Myocyte (in vitro differentiated cells): Measurements from ENCODE around the gene GABPB2. TPM values are rescaled to one million over a fixed set of nuclear protein-coding genes. Genes with fewer than 3 reads are reported as not detected.

Experiments used
- DNase-seq: peaks from one replicate; pipeline ENCODE4 v3.0.0-alpha.2; 2012; ENCODE audit warnings: low read depth
- total RNA-seq: library from RNA; depleted of rRNA; stranded (reverse); fragments of >200 nt; gene quantifications from 2 replicates; pipeline ENCODE4 v1.2.3, GENCODE V29; 2014

The GABPB2 gene
- total RNA-seq, 1 donor from 2014 or later = 4.3 TPM

DNA sequence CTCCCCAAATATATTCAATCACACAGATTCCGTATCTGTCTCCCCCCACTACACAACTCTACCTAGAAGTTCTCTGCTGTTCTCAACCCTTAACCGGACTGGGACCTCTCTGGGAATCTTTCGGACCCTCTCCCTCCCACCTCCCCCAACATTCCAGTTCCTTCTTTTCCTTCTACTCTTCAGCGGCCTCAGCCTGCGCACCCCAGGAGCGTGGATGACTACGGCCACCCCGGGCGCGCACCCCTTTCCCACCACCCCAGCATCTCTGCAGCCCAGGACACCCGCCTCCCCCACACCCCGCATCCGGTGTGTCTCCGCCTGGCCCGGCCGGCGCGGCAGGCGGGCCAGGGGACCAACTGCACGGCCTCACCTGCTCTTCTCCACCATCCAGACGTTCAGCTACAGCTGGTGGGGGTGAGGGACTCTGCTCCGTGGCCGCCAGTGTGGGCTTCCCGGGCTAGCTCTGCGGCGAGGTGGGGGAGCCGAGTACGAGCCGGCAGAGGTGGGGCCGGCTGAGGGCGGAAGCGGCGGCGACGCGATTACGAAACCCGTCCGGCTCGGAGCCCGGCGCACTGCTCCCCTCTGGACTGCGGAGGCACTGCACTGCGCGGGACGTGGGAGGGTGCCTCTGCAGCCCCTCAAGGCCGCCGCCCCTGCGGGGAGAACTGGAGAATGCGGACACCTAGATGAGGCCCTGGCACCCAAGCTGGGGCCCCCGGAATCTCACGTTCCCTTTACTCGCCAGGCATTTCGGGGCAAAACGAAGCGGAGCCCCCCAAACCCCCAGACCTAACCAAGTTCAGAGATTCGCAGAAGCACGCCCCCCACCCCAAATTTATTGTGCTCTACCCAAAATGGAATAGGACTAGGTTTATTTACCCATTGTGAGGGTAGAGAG lies 11.2 kb upstream of the GABPB2 start, which contains the start of gene CDC42SE1:
TSS of gene CDC42SE1 (minus strand) at position 514 of the 898 bp plus-strand sequence. CDS start 3,892 bp downstream, outside the sequence.
- peak; percentile 89 for DNase-seq

DNA sequence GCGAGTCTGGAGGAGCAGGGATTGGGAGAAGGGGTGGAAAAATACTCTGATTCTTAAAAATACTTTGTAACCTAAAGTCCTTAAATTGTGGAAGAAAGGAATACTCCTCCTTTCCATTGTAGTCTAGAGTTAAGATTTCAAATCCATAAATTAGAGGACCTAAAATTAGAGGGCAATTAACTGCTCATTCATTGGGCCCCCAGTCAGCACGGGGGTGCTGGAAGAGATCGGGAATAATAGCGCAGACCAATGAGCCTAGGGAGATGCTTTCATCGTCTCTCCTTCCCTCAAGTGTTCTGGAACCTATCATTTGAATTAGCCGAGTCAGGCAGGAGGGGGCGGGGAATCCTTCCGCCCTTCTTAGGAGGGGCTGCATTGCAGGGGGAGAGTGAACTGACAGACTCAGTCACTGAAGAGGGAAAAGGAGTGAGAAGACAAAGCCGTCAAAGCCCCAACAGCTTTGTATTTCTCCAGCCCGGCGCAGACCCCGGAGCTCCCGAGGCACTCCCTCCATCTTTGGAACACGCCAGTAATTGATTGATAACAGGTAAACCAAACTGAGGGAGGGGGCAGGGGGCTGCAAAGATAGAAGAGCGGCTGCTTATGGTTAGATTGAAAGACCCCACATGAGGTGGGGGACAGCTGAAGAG lies 10.4 kb upstream of the GABPB2 start, which contains the start of gene MLLT11:
TSS of gene MLLT11 (plus strand) at position 391 of the 650 bp plus-strand sequence. CDS start 6,828 bp downstream, outside the sequence.
- DNase-seq = peak; percentile 86

DNA sequence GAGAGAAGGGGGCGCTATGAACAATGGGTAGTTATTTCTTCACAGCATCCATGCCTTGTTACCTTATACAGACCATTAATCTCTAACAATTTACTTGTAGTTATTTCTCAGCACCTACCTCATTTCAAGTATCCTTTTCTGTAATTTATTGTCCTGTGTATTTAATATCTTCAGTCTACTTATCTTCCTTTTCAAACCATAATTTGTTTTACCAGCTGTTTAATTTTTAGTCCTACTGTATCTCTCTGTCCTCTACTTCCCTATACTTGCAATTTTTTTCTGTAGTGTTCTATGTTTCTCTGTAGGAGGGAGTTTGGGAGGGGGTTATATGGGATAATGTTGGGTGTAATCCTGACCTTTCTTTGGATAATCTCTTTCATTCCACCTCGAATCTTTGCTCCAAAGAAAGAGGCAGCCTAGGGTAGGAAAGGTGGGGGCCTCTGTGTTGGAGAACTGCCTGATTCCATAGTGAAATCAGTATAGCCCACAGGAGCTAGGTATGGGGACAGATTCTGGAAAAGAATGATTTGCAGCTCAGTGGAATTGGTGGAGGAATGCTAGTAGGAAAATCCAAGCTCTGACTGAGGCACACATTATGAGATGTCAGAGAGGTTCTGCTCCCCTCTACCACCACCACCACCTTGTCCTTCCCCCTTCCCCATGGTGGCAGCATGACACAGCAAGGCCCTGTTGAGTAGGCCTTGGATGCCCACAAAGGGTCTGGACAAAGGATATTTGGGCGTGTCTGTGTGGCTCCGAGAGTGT lies 9.7 kb upstream of the GABPB2 start:
- DNase-seq = peak; percentile 59

DNA sequence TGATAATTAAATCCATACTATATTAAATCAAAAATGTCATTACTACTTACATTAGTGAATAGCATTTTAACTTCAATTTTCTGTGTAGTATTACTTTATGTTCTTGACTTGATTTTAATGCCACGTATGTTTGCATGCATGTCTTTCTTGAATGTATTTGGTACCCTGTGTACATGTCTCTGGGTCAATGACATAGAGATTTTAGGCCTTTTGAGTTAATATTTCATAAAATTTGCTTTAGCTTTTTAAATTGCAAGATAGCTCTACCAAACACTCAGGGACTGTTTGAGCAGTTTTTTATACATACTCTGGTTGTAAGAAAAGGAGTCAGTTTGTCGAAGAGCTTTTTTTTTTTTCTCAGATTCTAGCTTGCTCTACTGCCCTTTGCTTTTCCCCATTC lies 8.9 kb upstream of the GABPB2 start:
- no peak for DNase-seq

DNA sequence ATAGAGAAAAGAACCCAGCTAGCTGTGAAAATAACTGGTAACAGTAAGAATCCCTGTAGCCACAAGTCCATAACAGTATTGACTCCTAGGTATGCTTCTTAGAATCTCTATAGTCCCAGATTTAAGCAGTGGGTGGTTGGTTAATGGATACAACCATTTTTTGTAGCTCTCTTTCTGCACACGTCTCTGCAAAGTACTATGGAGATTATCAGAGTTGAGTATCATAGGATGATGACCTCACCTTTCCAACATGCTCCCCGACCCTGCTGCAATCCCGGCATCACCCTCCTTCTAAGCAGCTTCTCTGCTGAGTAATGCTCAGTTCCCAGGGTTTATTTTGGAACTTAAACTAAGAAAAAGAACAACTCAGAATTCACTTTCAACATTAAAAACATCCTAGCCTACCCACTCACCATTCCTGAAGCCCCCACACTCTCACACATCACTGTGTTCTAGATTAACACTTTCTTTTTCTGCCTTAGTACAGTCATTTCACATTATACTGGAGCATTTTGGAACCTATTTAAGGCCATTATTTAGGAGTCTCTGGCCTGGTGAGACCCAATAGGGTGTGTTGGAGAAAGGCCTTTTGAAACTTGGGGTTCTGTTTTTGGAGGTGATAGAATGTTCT lies 7.7 kb upstream of the GABPB2 start:
- peak; percentile 74 for DNase-seq

DNA sequence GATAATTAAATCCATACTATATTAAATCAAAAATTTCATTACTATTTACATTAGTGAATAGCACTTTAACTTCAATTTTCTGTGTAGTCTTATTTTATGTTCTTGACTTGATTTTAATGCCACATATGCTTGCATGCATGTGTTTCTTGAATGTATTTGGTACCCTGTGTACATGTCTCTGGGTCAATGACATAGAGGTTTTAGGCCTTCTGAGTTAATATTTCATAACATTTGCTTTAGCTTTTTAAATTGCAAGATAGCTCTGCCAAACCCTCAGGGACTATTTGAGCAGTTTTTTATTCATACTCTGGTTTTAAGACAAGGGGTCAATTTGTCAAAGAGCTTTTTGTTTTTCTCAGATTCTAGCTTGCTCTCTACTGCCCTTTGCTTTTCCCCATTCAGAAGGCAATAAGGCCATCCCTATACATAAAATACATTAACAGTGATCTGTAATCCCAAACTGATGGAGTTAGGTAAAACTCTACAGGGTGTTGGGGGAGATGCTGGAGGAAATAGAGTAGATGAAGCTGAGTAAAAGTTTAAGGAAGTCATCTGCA lies 5.4 kb upstream of the GABPB2 start:
- no peak for DNase-seq

DNA sequence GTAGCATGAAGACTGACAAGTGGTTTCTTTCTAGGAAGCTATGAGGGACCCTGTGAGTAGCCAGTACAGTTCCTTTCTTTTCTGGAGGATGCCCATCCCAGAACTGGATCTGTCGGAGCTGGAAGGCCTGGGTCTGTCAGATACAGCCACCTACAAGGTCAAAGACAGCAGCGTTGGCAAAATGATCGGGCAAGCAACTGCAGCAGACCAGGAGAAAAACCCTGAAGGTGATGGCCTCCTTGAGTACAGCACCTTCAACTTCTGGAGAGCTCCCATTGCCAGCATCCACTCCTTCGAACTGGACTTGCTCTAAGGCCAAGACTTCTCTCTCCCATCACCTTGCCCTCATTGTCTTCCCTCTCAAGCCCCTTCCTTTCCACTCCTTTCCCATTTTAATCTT lies 3.4 kb upstream of the GABPB2 start:
- DNase-seq = no peak

DNA sequence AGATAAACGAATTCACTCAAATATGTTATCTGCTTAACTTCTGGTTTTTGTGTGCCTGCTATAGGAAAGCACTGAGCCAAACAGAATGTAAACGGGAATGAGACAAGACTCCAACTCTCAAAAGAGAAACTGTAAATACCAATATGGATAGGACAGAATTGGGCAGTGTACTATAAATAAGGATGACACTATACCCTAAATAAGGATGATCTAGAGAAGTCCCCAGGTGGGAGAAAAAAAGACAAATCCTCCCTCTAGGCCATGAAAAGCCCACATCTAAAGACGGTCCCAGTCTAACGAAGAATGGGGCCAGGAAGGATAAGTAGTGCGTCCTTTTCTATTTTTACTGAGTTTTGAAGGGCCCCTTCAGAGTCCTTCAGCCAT lies 1.5 kb upstream of the GABPB2 start:
- DNase-seq = peak; percentile 19

DNA sequence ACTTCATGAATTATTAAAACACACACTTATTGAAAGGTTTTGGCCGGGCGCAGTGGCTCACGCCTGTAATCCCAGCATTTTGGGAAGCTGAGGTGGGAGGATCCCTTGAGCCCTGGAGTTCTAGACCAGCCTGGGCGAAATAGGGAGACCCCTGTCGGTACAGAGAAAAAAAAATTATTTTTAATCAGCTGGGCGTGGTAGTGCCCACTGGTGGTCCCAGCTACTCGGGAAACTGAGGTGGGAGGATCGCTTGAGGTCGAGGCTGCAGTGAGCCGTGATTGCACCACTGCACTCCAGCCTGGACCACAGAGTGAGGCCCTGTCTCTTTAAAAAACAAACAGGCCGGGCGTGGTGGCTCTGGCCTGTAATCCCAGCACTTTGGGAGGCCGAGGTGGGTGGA lies 1.7 kb downstream of the GABPB2 start:
- DNase-seq = no peak

DNA sequence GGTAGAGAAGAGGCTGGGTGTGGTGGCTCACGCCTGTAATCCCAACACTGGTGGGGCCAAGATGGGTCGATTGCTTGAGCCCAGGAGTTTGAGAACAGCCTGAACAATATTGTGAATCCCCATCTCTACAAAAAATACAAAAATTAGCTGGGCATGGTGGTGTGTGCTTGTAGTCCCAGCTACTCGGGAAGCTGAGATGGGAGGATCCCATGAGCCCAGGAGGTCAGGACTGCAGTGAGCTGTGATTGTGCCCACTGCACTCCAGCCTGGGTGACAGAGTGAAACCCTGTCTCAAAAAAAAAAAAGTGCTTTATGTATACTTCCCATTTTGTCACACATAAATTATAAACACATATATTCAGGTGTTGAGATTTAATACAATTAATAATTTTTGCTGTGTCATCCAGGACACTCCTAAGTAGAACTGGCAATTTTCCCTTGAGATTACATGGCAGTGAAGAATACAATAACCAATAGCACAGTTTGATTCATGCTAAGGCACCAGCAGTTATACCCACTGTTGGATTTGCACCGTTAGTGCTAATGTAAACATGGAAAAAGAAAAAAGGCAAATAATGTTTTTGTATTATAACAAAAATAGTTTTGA lies 15.5 kb downstream of the GABPB2 start:
- no peak for DNase-seq

DNA sequence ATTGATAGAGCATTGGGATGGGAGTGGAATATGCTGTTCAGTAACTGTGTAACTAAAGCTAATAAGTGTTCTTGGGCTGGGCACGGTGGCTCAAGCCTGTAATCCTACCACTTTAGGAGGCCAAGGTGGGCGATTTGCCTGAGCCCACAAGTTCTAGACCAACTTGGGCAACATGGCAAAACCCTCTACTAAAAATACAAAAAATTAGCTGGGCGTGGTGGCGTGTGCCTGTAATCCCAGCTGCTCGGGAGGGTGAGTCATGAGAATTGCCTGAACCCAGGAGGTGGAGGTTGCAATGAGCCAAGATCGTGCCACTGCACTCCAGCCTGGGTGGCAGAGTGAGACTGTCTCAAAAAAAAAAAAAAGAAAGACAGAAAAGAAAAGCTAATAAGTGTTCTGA lies 26.9 kb downstream of the GABPB2 start:
- DNase-seq = peak; percentile 51

DNA sequence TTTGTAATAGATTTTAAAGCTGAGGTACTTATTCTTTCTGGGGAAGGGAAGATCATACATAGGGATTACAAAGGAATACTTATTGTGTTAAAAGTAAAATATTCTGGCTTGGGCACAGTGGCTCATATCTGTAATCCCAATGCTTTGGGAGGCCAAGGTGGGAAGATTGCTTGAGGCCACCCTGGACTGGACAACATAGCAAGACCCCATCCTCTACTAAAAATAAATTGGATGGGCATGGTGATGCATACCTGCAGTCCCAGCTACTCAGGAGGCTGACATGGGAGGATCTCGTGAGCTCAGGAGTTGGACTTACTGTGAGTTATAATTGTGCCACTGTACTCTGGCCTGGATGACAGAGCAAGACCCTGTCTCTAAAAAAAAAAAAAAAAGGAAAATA lies 27.6 kb downstream of the GABPB2 start:
- no peak for DNase-seq

DNA sequence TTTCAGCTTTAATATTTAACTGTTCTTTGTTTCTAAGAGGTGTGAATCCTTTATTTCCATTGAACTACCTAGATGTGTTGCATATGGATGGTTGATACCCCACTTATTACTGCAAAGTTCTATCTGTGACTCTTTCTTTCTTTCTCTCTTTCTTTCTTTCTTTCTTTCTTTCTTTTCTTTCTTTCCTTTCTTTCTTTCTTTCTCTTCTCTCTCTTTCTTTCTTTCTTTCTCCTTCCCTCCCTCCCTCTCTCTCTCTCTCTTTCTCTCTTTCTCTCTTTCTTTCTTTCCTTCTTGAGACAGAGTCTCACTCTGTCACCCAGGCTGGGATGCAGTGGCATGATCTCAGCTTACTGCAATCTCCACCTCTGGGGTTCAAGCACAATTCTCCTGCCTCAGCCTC lies 34.1 kb downstream of the GABPB2 start:
- DNase-seq = no peak

DNA sequence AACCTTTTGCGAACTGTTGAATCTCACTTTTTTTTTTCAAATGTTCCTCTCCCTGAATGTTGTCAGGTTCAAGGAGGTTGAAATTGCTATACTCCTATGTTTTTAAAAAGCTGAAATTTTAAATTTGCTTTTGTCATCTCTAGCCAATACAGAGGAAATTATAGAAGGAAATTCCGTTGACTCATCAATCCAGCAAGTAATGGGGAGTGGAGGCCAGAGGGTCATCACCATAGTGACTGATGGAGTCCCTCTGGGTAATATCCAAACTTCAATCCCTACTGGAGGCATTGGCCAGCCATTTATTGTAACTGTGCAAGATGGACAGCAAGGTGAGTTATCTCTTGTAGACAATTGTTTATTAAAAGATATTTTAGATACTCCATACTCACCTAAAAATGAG lies 36.3 kb downstream of the GABPB2 start:
- no peak for DNase-seq

DNA sequence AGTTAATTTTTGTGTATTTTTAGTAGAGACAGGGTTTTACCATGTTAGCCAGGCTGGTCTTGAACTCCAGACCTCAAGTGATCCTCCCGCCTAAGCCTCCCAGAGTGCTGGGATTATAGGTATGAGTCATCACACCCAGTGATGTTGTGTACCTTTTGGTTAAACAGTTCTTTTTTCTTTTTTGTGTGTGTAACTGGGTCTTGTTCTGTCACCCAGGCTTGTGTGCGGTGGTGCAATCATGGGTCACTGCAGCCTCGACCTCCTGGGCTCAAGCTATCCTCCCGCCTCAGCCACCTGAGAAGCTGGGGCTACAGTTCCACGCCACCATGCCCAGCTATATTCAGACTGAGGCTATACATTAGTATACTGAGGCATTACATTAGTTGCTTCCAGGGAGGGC lies 37.8 kb downstream of the GABPB2 start:
- DNase-seq = no peak

DNA sequence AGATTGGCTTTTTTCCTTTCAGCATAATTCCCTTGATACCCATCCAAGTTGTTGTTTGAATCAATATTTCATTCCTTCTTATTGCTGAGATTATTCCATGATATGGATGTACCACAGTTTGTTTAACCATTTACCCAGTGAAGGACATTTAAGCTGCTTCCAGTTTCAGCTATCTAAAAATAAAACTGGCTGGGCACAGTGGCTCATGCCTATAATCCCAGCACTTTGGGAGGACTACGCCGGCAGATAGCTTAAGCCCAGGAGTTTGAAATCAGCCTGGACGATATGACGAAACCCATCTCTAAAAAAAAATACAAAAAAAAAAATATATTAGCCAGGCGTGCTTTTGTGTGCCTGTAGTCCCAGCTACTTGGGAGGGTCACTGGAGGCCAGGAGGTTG lies 43.3 kb downstream of the GABPB2 start:
- no peak for DNase-seq

DNA sequence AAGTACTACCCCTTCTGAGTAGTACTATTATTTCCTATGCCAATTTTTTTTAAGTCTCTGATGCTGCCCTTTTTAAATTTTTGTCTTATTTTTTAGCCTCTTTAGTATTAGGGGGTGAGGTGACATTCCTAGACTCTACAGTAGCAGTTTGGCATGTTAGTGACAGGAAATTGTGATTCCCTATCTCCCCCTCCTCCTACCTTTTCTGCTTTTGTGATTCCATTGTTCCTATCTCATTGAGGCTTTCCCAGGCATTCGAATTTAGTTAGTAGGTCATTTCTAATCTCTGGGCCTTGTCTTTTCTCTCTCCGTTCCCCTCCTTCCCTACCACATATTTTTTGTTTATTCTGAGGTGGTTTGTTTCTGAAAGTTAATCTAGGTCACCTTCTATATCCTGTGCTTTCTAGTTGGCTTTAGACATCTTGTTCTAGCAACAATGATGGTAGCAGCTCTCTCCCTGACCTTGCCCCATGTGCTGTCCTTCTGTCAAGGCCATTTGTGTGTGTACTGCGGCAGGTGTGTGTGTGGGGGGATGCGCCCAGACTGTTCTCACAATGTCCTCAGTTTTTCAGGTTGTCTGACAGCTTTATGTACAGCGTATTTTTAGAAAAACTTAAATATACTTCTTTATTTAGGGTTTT lies 54.3 kb downstream of the GABPB2 start:
- DNase-seq = no peak

DNA sequence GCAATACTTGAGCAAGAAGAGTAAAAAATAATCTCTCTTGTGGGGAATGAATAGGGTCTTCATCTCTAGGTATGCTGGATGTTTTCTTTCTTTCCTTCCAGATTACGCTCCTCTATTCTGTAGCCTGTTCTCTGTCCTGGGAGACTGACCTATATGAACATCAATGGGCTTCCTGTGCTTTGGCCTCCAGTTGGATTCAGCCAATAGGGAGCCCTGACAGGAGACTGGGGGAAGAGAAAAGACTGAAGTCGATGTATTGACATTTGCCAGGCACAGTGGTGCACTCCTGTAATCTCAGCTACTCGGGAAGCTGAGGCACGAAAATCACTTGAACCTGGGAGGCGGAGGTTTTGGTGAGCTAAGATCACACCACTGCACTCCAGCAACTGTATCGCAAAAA lies 58.2 kb downstream of the GABPB2 start:
- DNase-seq = no peak

DNA sequence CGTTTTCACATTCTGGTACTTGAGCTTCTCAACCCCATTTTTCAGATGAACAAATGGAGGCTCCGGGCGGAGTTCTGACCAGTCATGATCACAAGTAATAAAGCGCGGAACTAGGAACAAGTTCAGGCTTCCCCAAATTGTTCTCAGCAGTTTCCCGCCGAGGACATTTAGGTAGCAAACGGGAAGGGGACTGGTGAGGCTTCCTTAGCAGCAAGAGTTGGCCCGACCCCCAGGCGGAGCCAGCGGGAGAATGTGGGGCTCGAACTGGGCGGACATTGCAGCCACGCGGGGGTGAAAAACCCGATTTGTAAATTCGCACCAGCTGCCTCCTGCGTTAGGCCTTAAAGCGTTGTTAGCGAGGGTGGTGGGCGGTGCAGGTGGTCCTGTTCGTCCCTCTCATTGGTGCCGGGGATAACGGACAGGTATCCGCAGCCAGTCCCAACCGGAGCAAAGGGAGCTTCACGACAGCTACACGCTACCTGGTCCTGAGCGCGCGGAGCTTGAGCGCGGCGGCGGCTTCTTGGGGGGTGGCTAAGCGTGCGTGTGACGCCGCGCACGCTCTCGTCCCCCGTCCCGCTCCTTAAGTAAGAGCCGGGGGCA lies 60.5 kb downstream of the GABPB2 start:
- DNase-seq = no peak
